ENCODE results near the gene FAM50B. TPM values are rescaled to one million over a fixed set of nuclear protein-coding genes. Genes with fewer than 3 reads are reported as not detected.
"Not testable (repeated sequence)": the region's sequence is repeated elsewhere in the genome, so short reads cannot be mapped to it uniquely, and the experiment has no call there.

The FAM50B gene
- total RNA-seq, 1 donor from 2014 or later, result 3.6 TPM

- no peaks in the 10 kb centered on the region for H3K4me1 Mint-ChIP-seq (ENCODE audit: low read depth, unreplicated experiment)
- H3K27ac Mint-ChIP-seq (ENCODE audit: unreplicated experiment), result no peak overlapping the region
- TF ChIP-seq CTCF (IDR thresholded peaks at IDR 0.05; ENCODE audit: partially characterized antibody, unreplicated experiment), result no peak
- H3K36me3 Mint-ChIP-seq (ENCODE audit: unreplicated experiment), result peaks cover 12% of the 10 kb centered on the region
- no peak overlapping the region for H3K4me3 Mint-ChIP-seq (ENCODE audit: unreplicated experiment)
- no peaks in the 10 kb centered on the region for H3K27me3 Mint-ChIP-seq (ENCODE audit: unreplicated experiment)
- H3K9me3 Mint-ChIP-seq (ENCODE audit: unreplicated experiment), result peaks cover 3% of the 10 kb centered on the region
- no peak for DNase-seq
Measured at GRCh38 chr6:3861424-3861823, 12.3 kb downstream of the FAM50B start.

GRCh38 chr6:3862038-3862437 lies 12.9 kb downstream of the FAM50B start:
- Mint-ChIP-seq H3K4me1 (ENCODE audit: low read depth, unreplicated experiment) (no peaks in the 10 kb centered on the region), H3K27ac (ENCODE audit: unreplicated experiment) (no peak overlapping the region), H3K27me3 (ENCODE audit: unreplicated experiment) (no peaks in the 10 kb centered on the region), H3K9me3 (ENCODE audit: unreplicated experiment) (peaks cover 3% of the 10 kb centered on the region), H3K4me3 (ENCODE audit: unreplicated experiment) (no peak overlapping the region), H3K36me3 (ENCODE audit: unreplicated experiment) (peaks cover 12% of the 10 kb centered on the region)
- no peak for DNase-seq
- TF ChIP-seq CTCF (IDR thresholded peaks at IDR 0.05; ENCODE audit: partially characterized antibody, unreplicated experiment), result no peak

GRCh38 chr6:3863322-3863721 lies 14.1 kb downstream of the FAM50B start:
- H3K4me1 Mint-ChIP-seq (ENCODE audit: low read depth, unreplicated experiment); DNase-seq; H3K4me3 Mint-ChIP-seq (ENCODE audit: unreplicated experiment); H3K9me3 Mint-ChIP-seq (ENCODE audit: unreplicated experiment); H3K27me3 Mint-ChIP-seq (ENCODE audit: unreplicated experiment); H3K27ac Mint-ChIP-seq (ENCODE audit: unreplicated experiment): not testable (repeated sequence)
- H3K36me3 Mint-ChIP-seq (ENCODE audit: unreplicated experiment), result peaks cover 12% of the 10 kb centered on the region

- H3K27me3 Mint-ChIP-seq (ENCODE audit: unreplicated experiment), result no peaks in the 10 kb centered on the region
- DNase-seq, result no peak
- H3K9me3 Mint-ChIP-seq (ENCODE audit: unreplicated experiment), result peaks cover 2% of the 10 kb centered on the region
- H3K27ac Mint-ChIP-seq (ENCODE audit: unreplicated experiment), result no peak overlapping the region
- TF ChIP-seq CTCF (IDR thresholded peaks at IDR 0.05; ENCODE audit: partially characterized antibody, unreplicated experiment), result no peak
- H3K36me3 Mint-ChIP-seq (ENCODE audit: unreplicated experiment), result peaks cover 7% of the 10 kb centered on the region
- no peak overlapping the region for H3K4me3 Mint-ChIP-seq (ENCODE audit: unreplicated experiment)
- H3K4me1 Mint-ChIP-seq (ENCODE audit: low read depth, unreplicated experiment), result no peaks in the 10 kb centered on the region
Measured at GRCh38 chr6:3865463-3865862, 16.3 kb downstream of the FAM50B start.

GRCh38 chr6:3867641-3868502 lies 18.7 kb downstream of the FAM50B start:
- Mint-ChIP-seq H3K27me3 (ENCODE audit: unreplicated experiment) (no peaks in the 10 kb centered on the region), H3K36me3 (ENCODE audit: unreplicated experiment) (no peaks in the 10 kb centered on the region), H3K27ac (ENCODE audit: unreplicated experiment) (no peak overlapping the region), H3K4me1 (ENCODE audit: low read depth, unreplicated experiment) (no peaks in the 10 kb centered on the region), H3K9me3 (ENCODE audit: unreplicated experiment) (peaks cover 2% of the 10 kb centered on the region), H3K4me3 (ENCODE audit: unreplicated experiment) (no peak overlapping the region)
- no peak for TF ChIP-seq CTCF (IDR thresholded peaks at IDR 0.05; ENCODE audit: partially characterized antibody, unreplicated experiment)
- no peak for DNase-seq

Data from glutamatergic neuron (in vitro differentiated cells).